Ovary (tissue), 3 donors: Measurements from ENCODE around the gene LGR4.

ENCODE experiments used
- EP300 ChIP-seq: sonication (generic); formaldehyde crosslinking; IDR thresholded peaks from one replicate; pipeline ENCODE4 v1.6.1; 2017; ENCODE audit warnings: antibody characterized with exemption
- POLR2A ChIP-seq: fragments of 450-650 bp; IDR thresholded peaks from one replicate; pipeline ENCODE4 v1.6.1; 2017; ENCODE audit warnings: antibody characterized with exemption, mild to moderate bottlenecking, moderate library complexity
- TF ChIP-seq, protein P1 (sequence below), 3 donors: fragments of 450-650 bp in 2 of 3; fragments of 200-600 bp in 1 of 3; IDR thresholded peaks; one replicate each; pipeline versions ENCODE4 v1.5.1 to v1.8.0; 2016 to 2022; ENCODE audit warnings: antibody characterized with exemption in 3 of 3, mild to moderate bottlenecking in 1 of 3
- donor health status: DM: no; HTN: no; CAD: no.

DNA sequence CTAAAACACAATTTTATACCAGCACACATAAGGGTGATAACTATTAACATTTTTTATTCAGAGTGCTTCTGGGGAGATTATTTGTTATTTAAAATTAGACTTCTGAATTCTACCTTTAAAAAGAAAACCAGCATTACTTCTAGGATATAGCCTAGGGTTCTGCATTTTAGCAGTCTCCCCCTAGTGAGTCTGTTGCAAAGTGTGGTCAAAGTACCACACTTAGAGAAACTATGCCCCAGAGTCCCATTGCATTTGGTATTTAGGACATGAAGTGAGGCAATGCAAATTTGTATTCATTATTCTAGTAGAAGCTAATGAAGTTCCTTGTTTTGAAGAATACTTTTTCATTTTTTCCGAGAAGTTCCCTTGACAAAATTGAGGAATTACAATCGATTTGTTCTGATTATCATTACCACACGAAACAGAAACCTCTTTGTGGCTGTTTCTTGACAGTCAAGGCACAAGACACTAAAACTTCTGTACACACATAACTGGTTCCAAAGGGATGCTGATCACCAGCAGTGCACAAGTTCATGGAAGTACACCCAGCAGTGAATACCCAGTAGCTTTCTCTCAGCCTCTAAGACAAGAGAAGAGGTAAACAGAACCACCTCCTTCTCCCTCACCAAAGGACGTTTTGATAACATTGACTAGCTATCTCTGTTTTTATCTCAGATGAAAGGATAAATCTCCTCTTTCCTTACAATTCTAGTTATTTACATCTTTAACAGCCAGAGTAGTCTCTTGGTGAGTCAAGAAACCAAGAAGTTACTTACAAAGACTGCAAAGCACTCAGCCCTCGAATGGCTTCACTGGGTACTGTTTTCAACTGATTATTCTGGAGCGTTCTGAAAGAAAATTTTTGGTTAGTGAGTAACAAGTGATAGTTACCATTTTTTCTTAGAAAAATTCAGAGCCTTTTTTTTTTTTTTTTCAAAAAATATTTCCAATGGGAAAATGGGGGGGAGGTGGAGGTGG lies 82.0 kb downstream of the LGR4 start:
- TF ChIP-seq, protein P1, sequence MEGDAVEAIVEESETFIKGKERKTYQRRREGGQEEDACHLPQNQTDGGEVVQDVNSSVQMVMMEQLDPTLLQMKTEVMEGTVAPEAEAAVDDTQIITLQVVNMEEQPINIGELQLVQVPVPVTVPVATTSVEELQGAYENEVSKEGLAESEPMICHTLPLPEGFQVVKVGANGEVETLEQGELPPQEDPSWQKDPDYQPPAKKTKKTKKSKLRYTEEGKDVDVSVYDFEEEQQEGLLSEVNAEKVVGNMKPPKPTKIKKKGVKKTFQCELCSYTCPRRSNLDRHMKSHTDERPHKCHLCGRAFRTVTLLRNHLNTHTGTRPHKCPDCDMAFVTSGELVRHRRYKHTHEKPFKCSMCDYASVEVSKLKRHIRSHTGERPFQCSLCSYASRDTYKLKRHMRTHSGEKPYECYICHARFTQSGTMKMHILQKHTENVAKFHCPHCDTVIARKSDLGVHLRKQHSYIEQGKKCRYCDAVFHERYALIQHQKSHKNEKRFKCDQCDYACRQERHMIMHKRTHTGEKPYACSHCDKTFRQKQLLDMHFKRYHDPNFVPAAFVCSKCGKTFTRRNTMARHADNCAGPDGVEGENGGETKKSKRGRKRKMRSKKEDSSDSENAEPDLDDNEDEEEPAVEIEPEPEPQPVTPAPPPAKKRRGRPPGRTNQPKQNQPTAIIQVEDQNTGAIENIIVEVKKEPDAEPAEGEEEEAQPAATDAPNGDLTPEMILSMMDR (IDR thresholded peaks at IDR 0.05): no peak
- TF ChIP-seq EP300 (no peak), POLR2A (no peak)
